Activated gamma-delta T cell treated with anti-CD3 and anti-CD28 coated beads, Interleukin-2, amount 50 U/mL, for 16 hours (primary cell): ENCODE results near the gene DCTPP1.
"Not testable (repeated sequence)": the region's sequence is repeated elsewhere in the genome, so short reads cannot be mapped to it uniquely, and the experiment has no call there.

Source experiments
- DNase-seq: peaks from one replicate; pipeline ENCODE4 v3.0.0-alpha.2; 2020; ENCODE audit warnings: low read depth

DCTPP1 gene

GRCh38 chr16:30413112-30413806 lies 16.6 kb downstream of the DCTPP1 start:
- DNase-seq: no peak

GRCh38 chr16:30409125-30410060 lies 20.4 kb downstream of the DCTPP1 start:
- peak; percentile 93 for DNase-seq

- DNase-seq: no peak
Observed at GRCh38 chr16:30407804-30408534, 21.9 kb downstream of the DCTPP1 start.

GRCh38 chr16:30407102-30407803 lies 22.6 kb downstream of the DCTPP1 start, which contains the start of gene ZNF771:
Gene ZNF771, plus strand, starts transcription at chr16:30407606. Its CDS starts 448 bp downstream, at chr16:30408054.
- DNase-seq: peak; percentile 88

GRCh38 chr16:30406795-30407101 lies 23.1 kb downstream of the DCTPP1 start:
- DNase-seq: no peak

- DNase-seq: no peak
Observed at GRCh38 chr16:30401768-30402425, 27.9 kb downstream of the DCTPP1 start.

GRCh38 chr16:30399435-30400186 lies 30.2 kb downstream of the DCTPP1 start:
- no peak for DNase-seq

- no peak for DNase-seq
Observed at GRCh38 chr16:30398661-30399434, 31.0 kb downstream of the DCTPP1 start.

- no peak for DNase-seq
Observed at GRCh38 chr16:30397776-30398660, 31.8 kb downstream of the DCTPP1 start.

- no peak for DNase-seq
Observed at GRCh38 chr16:30397056-30397455, 32.8 kb downstream of the DCTPP1 start.

GRCh38 chr16:30396627-30397026 lies 33.2 kb downstream of the DCTPP1 start:
- not testable (repeated sequence) for DNase-seq

GRCh38 chr16:30395992-30396585 lies 33.7 kb downstream of the DCTPP1 start:
- no peak for DNase-seq

GRCh38 chr16:30395155-30395991 lies 34.5 kb downstream of the DCTPP1 start, which contains the start of gene ZNF48:
Gene ZNF48, plus strand, starts transcription at chr16:30395420. Its CDS starts 375 bp downstream, at chr16:30395795.
- no peak for DNase-seq

GRCh38 chr16:30394592-30395154 lies 35.2 kb downstream of the DCTPP1 start:
- no peak for DNase-seq

- DNase-seq: no peak
Observed at GRCh38 chr16:30383521-30383920, 46.3 kb downstream of the DCTPP1 start.

- peak; percentile 67 for DNase-seq
Observed at GRCh38 chr16:30382111-30382881, 47.5 kb downstream of the DCTPP1 start, which contains the start of gene SEPTIN1. Gene SEPTIN1, minus strand, starts transcription at chr16:30382561. Its CDS starts 19 bp downstream, at chr16:30382542.
